GM18499 (cell line): ENCODE results near the gene CDS1.
"Not testable (repeated sequence)": the region's sequence is repeated elsewhere in the genome, so short reads cannot be mapped to it uniquely, and the experiment has no call there.

Experiments used
- ATAC-seq: cut with Tn5 transposase; IDR thresholded peaks from one replicate; pipeline ENCODE4 v1.9.1; 2021; ENCODE audit warnings: moderate number of reproducible peaks; ENCODE audit not compliant: insufficient read depth, unreplicated experiment

CDS1 gene

GRCh38 chr4:84606645-84607044 is 23.7 kb downstream of the CDS1 start:
- no peak for ATAC-seq

- no peak for ATAC-seq
Observed at GRCh38 chr4:84611531-84611930, 28.6 kb downstream of the CDS1 start.

GRCh38 chr4:84614891-84615290 is 32.0 kb downstream of the CDS1 start:
- ATAC-seq, result no peak

- no peak for ATAC-seq
Observed at GRCh38 chr4:84615355-84615754, 32.4 kb downstream of the CDS1 start.

- ATAC-seq, result no peak
Observed at GRCh38 chr4:84622959-84623358, 40.0 kb downstream of the CDS1 start.

GRCh38 chr4:84623661-84624060 is 40.7 kb downstream of the CDS1 start:
- ATAC-seq, result no peak

- ATAC-seq, result no peak
Observed at GRCh38 chr4:84626673-84627072, 43.7 kb downstream of the CDS1 start.

- ATAC-seq, result no peak
Observed at GRCh38 chr4:84631573-84631972, 48.6 kb downstream of the CDS1 start.

- no peak for ATAC-seq
Observed at GRCh38 chr4:84632092-84632491, 49.2 kb downstream of the CDS1 start.

GRCh38 chr4:84634961-84635360 is 52.0 kb downstream of the CDS1 start:
- no peak for ATAC-seq

- no peak for ATAC-seq
Observed at GRCh38 chr4:84638092-84638491, 55.2 kb downstream of the CDS1 start.

GRCh38 chr4:84639145-84639544 is 56.2 kb downstream of the CDS1 start:
- no peak for ATAC-seq

GRCh38 chr4:84644087-84644486 is 61.2 kb downstream of the CDS1 start:
- no peak for ATAC-seq

- ATAC-seq, result no peak
Observed at GRCh38 chr4:84647312-84647884, 64.5 kb downstream of the CDS1 start.

- ATAC-seq, result no peak
Observed at GRCh38 chr4:84648178-84648577, 65.3 kb downstream of the CDS1 start.

- ATAC-seq, result no peak
Observed at GRCh38 chr4:84648863-84649647, 66.1 kb downstream of the CDS1 start.

- ATAC-seq, result no peak
Observed at GRCh38 chr4:84651499-84651898, 68.6 kb downstream of the CDS1 start.

GRCh38 chr4:84652478-84652877 is 69.6 kb downstream of the CDS1 start:
- no peak for ATAC-seq

GRCh38 chr4:84660606-84661005 is 77.7 kb downstream of the CDS1 start:
- ATAC-seq, result no peak

- no peak for ATAC-seq
Observed at GRCh38 chr4:84661191-84661939, 78.4 kb downstream of the CDS1 start.

- not testable (repeated sequence) for ATAC-seq
Observed at GRCh38 chr4:84664767-84665166, 81.8 kb downstream of the CDS1 start.
